HG02588 (cell line): ENCODE measurements around the gene NR6A1.

Experiments
- ATAC-seq: cut with Tn5 transposase; IDR thresholded peaks from one replicate; pipeline ENCODE4 v1.9.1; 2021; ENCODE audit warnings: mild to moderate bottlenecking, moderate library complexity; ENCODE audit not compliant: unreplicated experiment

NR6A1 gene

DNA sequence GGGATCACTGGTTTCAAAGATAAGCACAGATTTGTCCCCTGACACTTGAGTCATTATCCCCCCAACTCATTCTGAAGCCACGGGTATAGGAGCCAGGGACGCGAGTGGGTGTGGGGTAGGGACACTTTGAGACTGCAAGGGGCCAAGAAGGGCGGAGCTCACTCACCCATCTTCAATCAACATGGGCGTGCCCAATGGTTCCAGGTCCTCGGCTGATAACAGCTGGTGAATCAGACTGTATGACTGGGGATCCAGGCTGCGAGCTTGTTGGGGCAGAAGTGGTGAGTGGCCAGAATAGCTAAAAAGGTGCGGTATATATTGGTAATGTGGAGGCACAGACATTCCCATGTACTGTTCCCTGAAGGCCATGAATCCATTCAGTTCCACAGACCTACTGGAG lies 233.2 kb downstream of the NR6A1 start:
- no peak for ATAC-seq

DNA sequence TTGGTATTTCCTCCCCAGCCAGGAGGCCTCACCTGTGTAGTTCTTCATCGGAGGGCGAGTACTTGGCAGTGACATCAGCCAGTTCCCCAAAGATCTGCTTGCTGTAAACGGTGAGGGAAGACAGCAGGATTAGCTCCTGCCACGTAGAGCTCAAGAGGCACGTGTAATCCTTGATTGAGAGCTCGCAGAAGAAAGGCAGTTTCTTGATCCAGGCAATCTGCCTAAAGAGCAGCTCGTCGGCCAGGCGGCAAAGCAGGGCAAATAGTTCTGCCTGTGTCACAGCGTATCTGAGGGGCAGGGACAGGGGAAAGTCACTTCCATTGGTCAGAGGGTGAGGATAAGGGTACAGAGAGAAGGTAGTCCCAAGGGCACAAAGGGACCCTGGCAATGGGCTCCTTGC lies 235.3 kb downstream of the NR6A1 start:
- ATAC-seq: no peak

GRCh38 chr9:124532897-124533296 lies 238.2 kb downstream of the NR6A1 start:
- no peak for ATAC-seq

- ATAC-seq: no peak
These were observed 240.0 kb downstream of the NR6A1 start for GRCh38 chr9:124531115-124531514.

GRCh38 chr9:124530246-124530645 lies 240.9 kb downstream of the NR6A1 start:
- no peak for ATAC-seq

DNA sequence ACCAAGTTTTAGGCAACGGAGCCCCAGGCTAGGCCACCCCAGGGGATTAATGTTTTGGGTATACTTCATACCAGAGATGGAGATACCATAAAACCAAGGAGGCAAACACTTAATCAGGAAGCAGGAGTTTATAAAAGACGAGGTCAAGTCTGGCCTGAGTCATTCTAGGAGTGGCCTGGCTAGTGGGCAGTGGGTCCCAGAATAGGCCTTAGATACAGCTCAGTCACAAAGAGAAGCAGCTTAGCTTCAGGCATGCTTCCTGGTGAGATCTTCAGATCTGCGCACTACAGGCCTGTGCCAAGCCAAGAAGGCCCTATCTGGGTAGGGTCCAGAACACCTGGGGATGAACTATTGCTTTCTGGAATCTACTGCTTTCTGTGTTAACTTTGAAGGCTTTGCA lies 243.3 kb downstream of the NR6A1 start:
- no peak for ATAC-seq

DNA sequence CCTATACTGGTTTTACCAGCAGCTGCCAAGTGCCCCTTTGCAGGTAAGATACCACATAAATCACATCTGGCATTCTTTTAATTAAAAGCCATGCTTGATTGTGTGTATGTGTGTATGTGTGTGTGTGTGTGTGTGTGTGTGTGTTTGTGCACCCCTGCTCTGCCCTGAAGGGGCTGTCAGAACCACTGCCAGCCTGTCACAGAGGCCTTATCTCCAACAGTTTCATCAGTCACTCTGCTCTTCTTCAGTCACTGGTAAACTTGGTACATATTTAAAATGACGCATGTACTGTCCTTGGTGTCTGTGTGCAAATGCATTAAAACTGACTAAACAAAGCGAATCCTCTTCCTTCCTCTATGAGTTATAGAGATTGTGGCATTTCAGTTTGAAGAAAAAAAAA lies 244.9 kb downstream of the NR6A1 start:
- no peak for ATAC-seq

DNA sequence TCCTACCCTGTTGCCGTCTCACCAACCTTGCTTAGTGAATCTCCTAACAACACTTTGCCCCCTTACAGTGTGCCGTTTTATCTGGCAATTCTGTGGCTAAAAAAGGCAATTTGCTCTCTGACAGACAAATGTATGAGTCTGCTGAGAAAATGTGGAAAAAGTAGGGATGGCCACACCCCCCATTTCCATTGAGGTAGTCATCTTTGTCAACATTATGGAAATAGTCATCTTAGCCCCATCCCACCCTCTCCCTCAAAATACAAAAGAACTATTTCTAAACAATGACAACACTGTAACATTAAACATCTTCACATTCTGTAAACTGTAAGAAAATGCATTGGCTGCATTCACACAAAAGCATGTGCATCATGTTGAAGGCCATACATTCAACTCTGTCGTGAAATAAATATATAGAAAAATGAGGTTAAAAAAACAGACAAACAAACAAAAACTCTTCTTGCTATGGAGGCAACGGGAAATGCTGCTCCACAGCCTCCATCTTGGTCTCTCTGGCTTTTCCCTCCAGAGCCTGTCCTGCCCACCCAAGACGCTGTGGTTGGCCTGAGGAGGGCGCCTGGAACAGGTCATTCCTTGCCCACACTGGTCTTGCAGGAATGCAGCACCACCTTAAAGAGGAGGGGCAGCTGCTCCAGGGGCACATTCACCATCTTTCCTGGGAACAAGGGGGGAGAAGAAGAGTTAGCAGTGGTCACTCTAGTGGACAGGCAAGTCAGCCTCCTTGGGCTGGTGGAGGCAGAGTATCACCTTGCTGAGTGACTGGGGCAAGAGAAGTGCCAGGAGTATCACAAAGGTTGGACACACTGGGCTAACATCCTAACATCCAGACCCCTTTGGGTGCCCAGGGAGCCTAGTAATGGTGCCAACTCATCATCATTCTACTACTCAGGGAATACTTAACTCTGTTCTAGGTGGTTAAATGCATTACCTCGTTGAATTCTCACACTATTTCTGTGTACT lies 248.7 kb downstream of the NR6A1 start:
- ATAC-seq: no peak

- ATAC-seq: no peak
These were observed 250.0 kb downstream of the NR6A1 start for GRCh38 chr9:124521142-124521541.

GRCh38 chr9:124520206-124520596 lies 250.9 kb downstream of the NR6A1 start:
- ATAC-seq: no peak

- no peak for ATAC-seq
These were observed 253.0 kb downstream of the NR6A1 start for GRCh38 chr9:124518116-124518515.

DNA sequence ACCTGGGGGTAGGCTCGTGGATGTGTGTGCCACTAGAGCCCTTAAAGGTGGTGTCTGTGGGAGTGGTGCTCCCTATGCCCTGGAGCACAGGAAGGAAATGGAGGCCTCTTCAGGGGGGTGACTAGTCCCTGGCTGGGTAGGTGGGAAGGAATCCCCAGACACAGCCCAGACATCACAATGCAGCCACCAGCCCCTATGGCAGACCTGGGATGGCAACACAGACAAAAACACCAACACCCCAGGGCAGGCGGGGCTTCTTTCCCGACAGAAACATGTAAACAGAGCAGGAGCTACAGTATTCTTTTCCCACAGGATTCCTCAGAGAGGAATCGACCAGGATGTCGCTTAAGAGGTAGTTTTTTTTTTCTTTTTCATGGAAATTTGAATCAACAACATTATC lies 253.5 kb downstream of the NR6A1 start:
- no peak for ATAC-seq

GRCh38 chr9:124514874-124515273 lies 256.2 kb downstream of the NR6A1 start:
- ATAC-seq: no peak

GRCh38 chr9:124514125-124514524 lies 257.0 kb downstream of the NR6A1 start:
- no peak for ATAC-seq

DNA sequence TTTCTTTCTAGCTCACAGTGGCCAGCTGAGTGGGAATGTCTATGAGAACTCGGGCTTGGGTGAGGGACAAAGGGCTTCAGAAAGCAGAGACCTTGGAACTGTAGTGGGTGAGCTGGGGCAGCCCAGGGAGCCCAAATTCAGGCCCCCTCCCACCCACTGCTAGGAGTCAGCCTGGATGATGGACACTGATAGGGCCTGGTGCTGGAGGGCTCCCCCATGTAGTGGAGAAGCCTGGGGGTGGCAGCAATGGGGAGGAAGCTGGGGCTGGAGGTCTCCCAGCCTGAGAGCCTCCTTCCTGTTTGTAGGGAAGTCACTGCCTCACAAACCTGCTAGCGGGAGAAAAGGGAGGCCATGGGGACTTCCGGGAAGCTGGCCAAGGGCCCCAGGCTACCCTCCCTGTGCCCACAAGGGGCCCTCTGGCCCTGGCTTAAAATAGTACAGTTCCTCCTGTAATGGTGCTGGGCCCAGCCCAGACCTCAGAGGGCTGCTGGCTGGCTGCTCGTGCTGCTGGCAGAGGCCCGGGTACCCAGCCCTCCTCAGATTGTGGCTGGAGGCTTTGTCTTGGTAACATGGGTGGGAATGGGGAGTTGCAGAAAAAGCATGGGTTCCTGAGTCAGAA lies 257.6 kb downstream of the NR6A1 start:
- ATAC-seq: no peak

GRCh38 chr9:124512806-124513204 lies 258.3 kb downstream of the NR6A1 start:
- no peak for ATAC-seq

- ATAC-seq: no peak
These were observed 259.0 kb downstream of the NR6A1 start for GRCh38 chr9:124511891-124512805.

- ATAC-seq: no peak
These were observed 259.7 kb downstream of the NR6A1 start for GRCh38 chr9:124511426-124511840.

DNA sequence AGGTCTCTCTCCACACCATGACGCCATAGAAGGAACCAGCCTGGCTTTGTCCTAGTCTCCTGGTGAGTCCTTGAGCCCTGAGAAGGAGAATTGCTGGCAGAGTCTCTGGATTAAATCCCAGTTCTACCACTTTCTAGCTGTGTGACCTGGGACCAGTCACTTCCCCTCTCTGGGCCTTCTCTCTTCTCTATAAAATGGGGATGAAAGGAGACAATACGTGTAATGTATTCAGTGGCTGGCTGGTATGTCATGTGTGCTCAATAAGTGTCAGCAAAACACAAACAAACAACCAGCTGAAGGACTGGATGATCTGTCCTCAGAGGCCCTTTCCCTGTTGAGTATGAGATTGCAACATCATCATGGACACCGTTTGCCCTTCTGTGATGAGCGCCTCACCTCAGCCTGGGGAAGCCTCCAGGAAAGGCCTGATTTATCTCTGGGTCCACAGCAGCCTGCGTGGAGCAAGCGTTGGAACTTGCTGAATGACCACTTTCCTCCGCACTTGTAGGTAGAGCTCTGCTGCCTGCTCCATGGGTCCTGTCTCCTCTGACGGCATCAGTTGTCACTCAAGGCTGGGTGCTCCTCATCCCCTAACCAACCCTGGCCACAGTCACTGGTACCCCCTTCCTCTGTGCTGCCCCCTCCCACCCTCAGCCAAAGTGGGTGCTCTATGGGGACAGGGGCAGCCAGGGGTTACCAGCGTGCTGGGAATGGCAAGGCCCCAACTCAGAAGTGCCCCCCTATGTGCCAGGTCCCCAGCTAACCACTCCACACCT lies 260.3 kb downstream of the NR6A1 start:
- ATAC-seq: no peak

- no peak for ATAC-seq
These were observed 263.2 kb downstream of the NR6A1 start for GRCh38 chr9:124507880-124508423.
